Stimulated activated CD4-positive, alpha-beta T cell treated with anti-CD3 and anti-CD28 coated beads, TNF-alpha, amount 100 ng/mL, for 24 hours (primary cell): ENCODE data around the gene C17orf114.
A peak's percentile ranks its signal among the peaks of the same experiment; 100 is the strongest.
"Not testable (repeated sequence)": the region's sequence is repeated elsewhere in the genome, so short reads cannot be mapped to it uniquely, and the experiment has no call there.

Experiments
- DNase-seq, 3 experiments: peaks; one replicate each; pipeline ENCODE4 v3.0.0-alpha.2; 2020; ENCODE audit warnings: low read depth in 3 of 3

C17orf114 gene

GRCh38 chr17:4802228-4802627 lies at the start of gene C17orf114:
C17orf114 (minus strand) TSS chr17:4802328.
- DNase-seq = no peak

GRCh38 chr17:4851084-4851483 lies 49.0 kb upstream of the C17orf114 start:
- DNase-seq = no peak

GRCh38 chr17:4850246-4850645 lies 48.1 kb upstream of the C17orf114 start:
- DNase-seq = no peak

GRCh38 chr17:4849011-4849536 lies 46.9 kb upstream of the C17orf114 start:
- DNase-seq = no peak

- no peak for DNase-seq
Observed at GRCh38 chr17:4846635-4847390, 44.7 kb upstream of the C17orf114 start.

- DNase-seq = no peak
Observed at GRCh38 chr17:4845118-4845517, 43.0 kb upstream of the C17orf114 start.

GRCh38 chr17:4843321-4844000 lies 41.3 kb upstream of the C17orf114 start:
- no peak for DNase-seq

GRCh38 chr17:4842376-4842775 lies 40.2 kb upstream of the C17orf114 start:
- DNase-seq = no peak

GRCh38 chr17:4840893-4841242 lies 38.7 kb upstream of the C17orf114 start:
- peak in 1 of 3 experiments; percentile 30 for DNase-seq

- no peak for DNase-seq
Observed at GRCh38 chr17:4839965-4840892, 38.1 kb upstream of the C17orf114 start.

GRCh38 chr17:4839221-4839620 lies 37.1 kb upstream of the C17orf114 start:
- no peak for DNase-seq

GRCh38 chr17:4838309-4838785 lies 36.2 kb upstream of the C17orf114 start:
- DNase-seq = no peak

GRCh38 chr17:4837471-4838308 lies 35.6 kb upstream of the C17orf114 start:
- DNase-seq = no peak

- no peak for DNase-seq
Observed at GRCh38 chr17:4836221-4836620, 34.1 kb upstream of the C17orf114 start.

GRCh38 chr17:4834681-4835020 lies 32.5 kb upstream of the C17orf114 start:
- DNase-seq = no peak

- DNase-seq = no peak
Observed at GRCh38 chr17:4833941-4834680, 32.0 kb upstream of the C17orf114 start.

- peak; percentile 77 to 84 (median 82) for DNase-seq
Observed at GRCh38 chr17:4833178-4833940, 31.2 kb upstream of the C17orf114 start, which contains the start of gene MINK1. MINK1 (plus strand) TSS chr17:4833340; CDS start chr17:4833584, 244 bp downstream.

- not testable (repeated sequence) for DNase-seq
Observed at GRCh38 chr17:4832829-4833177, 30.7 kb upstream of the C17orf114 start.

GRCh38 chr17:4827399-4827798 lies 25.3 kb upstream of the C17orf114 start:
- no peak for DNase-seq
